LNCAP (cell line): ENCODE results near the gene NUDT8.

Experiments
- CTCF ChIP-seq: fragments of 450-650 bp; IDR thresholded peaks from 2 replicates; pipeline ENCODE4 v1.5.1; 2017; ENCODE audit warnings: mild to moderate bottlenecking

Gene NUDT8

GRCh38 chr11:67627812-67628624 is 1.7 kb downstream of the NUDT8 start:
- no peak for TF ChIP-seq CTCF

GRCh38 chr11:67627441-67627811 is 2.3 kb downstream of the NUDT8 start:
- TF ChIP-seq CTCF: no peak

GRCh38 chr11:67626970-67627369 is 2.8 kb downstream of the NUDT8 start:
- TF ChIP-seq CTCF: no peak

GRCh38 chr11:67617243-67617953 is 12.3 kb downstream of the NUDT8 start:
- TF ChIP-seq CTCF: no peak

- no peak for TF ChIP-seq CTCF
These were observed 13.1 kb downstream of the NUDT8 start for GRCh38 chr11:67616431-67617242.

GRCh38 chr11:67615728-67616430 is 13.9 kb downstream of the NUDT8 start:
- TF ChIP-seq CTCF: peak; percentile 10; the same call in 1 of the 2 replicates
